Esophagus muscularis mucosa (tissue), 4 donors: ENCODE results near the gene MUC16. TPM values are rescaled to one million over a fixed set of nuclear protein-coding genes. Genes with fewer than 3 reads are reported as not detected.
"Not testable (repeated sequence)": the region's sequence is repeated elsewhere in the genome, so short reads cannot be mapped to it uniquely, and the experiment has no call there.

Experiments
- DNase-seq: peaks from one replicate; pipeline ENCODE4 v3.0.0-alpha.2; 2017; ENCODE audit errors: extremely low spot score
- H3K27ac ChIP-seq, 4 donors: fragments of 200-600 bp; sonication (generic); replicated peaks in 1 of 4; 1 replicate in 3 of 4; 2 replicates in 1 of 4; pipeline ENCODE4 v1.5.1; 2016 to 2019; ENCODE audit warnings: mild to moderate bottlenecking in 1 of 4
- H3K27me3 ChIP-seq, 4 donors: fragments of 200-600 bp; sonication (generic); one replicate each; pipeline versions ENCODE4 v1.5.1 to v1.6.0; 2016 to 2019
- H3K36me3 ChIP-seq, 4 donors: fragments of 200-600 bp; sonication (generic); one replicate each; pipeline ENCODE4 v1.5.1; 2016 to 2019
- H3K4me1 ChIP-seq, 4 donors: fragments of 200-600 bp; sonication (generic); one replicate each; pipeline ENCODE4 v1.5.1; 2016 to 2019
- H3K4me3 ChIP-seq, 4 donors: fragments of 200-600 bp; sonication (generic); 1 replicate in 2 of 4; 2 replicates in 2 of 4; pipeline ENCODE4 v1.5.1; 2016 to 2019; ENCODE audit warnings: mild to moderate bottlenecking in 4 of 4, moderate library complexity in 1 of 4
- H3K9me3 ChIP-seq, 4 donors: fragments of 200-600 bp; sonication (generic); 1 replicate in 3 of 4; 2 replicates in 1 of 4; pipeline ENCODE4 v1.5.1; 2016 to 2019
- CTCF ChIP-seq, 3 experiments: fragments of 200-600 bp in 2 of 3; fragments of 450-650 bp in 1 of 3; sonication (generic) in 2 of 3; IDR thresholded peaks; one replicate each; pipeline ENCODE4 v1.5.1; 2017 to 2019; ENCODE audit warnings: antibody characterized with exemption in 3 of 3, mild to moderate bottlenecking in 2 of 3, moderate library complexity in 1 of 3
- EP300 ChIP-seq: sonication (generic); formaldehyde crosslinking; IDR thresholded peaks from one replicate; pipeline ENCODE4 v1.6.1; 2017; ENCODE audit warnings: antibody characterized with exemption
- POLR2A ChIP-seq: fragments of 450-650 bp; IDR thresholded peaks from one replicate; pipeline ENCODE4 v1.6.1; 2017; ENCODE audit warnings: antibody characterized with exemption, moderate library complexity, mild to moderate bottlenecking, low read depth
- POLR2AphosphoS5 ChIP-seq, 2 donors: sonication (generic); formaldehyde crosslinking; IDR thresholded peaks; one replicate each; pipeline ENCODE4 v1.6.1; 2017; ENCODE audit warnings: antibody characterized with exemption in 2 of 2
- WGBS: methylation state at CpG from one replicate; pipeline ENCODE4 v1.1.5; 2018; 5-methylcytosine and 5-hydroxymethylcytosine counted together
- intact Hi-C: fragments of 100-400 bp; cut with DNase I; formaldehyde crosslinking; loops from one replicate; pipeline ENCODE4 v1.15.1; 2023
- total RNA-seq, 4 donors: library from RNA; depleted of rRNA; stranded (reverse); fragments of >200 nt; gene quantifications; one replicate each; pipeline versions ENCODE4 v1.1.0 to v1.2.1, GENCODE V29; 2016

MUC16 gene
- total RNA-seq, 4 donors from 2014 or later: under 0.01 TPM; not detected in 1

GRCh38 chr19:9054207-9054606 lies 44.0 kb upstream of the MUC16 start:
- 86% methylated on average over 8 of the region's 8 CpGs for WGBS

DNA sequence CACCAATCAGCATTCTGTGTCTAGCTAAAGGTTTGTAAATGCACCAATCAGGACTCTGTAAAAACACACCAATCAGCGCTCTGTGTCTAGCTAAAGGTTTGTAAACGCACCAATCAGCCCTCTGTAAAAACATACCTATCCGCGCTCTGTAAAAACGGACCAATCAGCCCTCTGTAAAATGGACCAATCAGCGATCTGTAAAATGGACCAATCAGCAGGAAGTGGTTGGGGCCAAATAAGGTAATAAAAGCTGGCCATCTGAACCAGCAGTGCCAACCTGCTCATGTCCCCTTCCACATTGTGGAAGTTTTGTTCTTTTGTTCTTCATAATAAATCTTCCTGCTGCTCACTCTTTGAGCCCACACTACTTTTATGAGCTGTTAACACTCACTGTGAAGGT lies 43.5 kb upstream of the MUC16 start:
- H3K9me3 ChIP-seq, intact Hi-C loops, H3K4me1 ChIP-seq, H3K27ac ChIP-seq, DNase-seq, H3K4me3 ChIP-seq, H3K27me3 ChIP-seq, H3K36me3 ChIP-seq: not testable (repeated sequence)
- WGBS: 92% methylated on average over 6 of the region's 6 CpGs

More at GRCh38 chr19:9054207-9054606, 44.0 kb upstream of the MUC16 start:
- intact Hi-C loops: no loop called here
- Histone ChIP-seq H3K9me3 (no peaks in the 10 kb centered on the region), H3K4me3 (no peak overlapping the region), H3K36me3 (no peaks in the 10 kb centered on the region), H3K4me1 (peaks cover 0 to 1% (median 0%) of the 10 kb centered on the region in 4 donors), H3K27ac (no peak overlapping the region), H3K27me3 (no peaks in the 10 kb centered on the region)
- no peak for TF ChIP-seq POLR2A
- no peak for TF ChIP-seq CTCF (IDR thresholded peaks at IDR 0.05)
- TF ChIP-seq EP300: no peak
- no peak for TF ChIP-seq POLR2AphosphoS5 (IDR thresholded peaks at IDR 0.05)
- no peak for DNase-seq

DNA sequence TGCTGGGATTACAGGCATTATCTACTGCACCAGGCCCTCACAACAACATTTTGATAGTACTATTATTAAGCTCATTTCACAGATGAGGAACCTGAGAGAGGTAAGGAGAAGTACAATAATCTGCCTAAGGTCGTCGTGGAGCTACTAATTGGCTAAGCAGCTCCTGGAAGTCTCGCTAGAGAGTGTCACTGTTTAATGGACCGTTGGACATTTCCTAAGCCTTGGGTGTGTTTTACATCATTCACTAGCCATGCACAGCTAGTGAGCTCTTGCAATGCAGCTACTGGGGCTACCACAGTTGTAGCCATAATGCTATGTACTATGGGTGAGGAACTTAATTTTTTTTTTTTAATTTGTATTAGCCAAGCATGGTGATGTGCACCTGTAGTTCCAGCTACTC lies 42.7 kb upstream of the MUC16 start:
- Histone ChIP-seq H3K4me3 (no peak overlapping the region), H3K4me1 (no peaks in the 10 kb centered on the region), H3K36me3 (no peaks in the 10 kb centered on the region), H3K27me3 (no peaks in the 10 kb centered on the region), H3K27ac (no peak overlapping the region), H3K9me3 (no peaks in the 10 kb centered on the region)
- intact Hi-C loops: no loop called here
- TF ChIP-seq POLR2AphosphoS5 (IDR thresholded peaks at IDR 0.05) (no peak), CTCF (IDR thresholded peaks at IDR 0.05) (no peak), POLR2A (no peak), EP300 (no peak)
- no peak for DNase-seq
- WGBS: 84% methylated on average over 4 of the region's 4 CpGs

DNA sequence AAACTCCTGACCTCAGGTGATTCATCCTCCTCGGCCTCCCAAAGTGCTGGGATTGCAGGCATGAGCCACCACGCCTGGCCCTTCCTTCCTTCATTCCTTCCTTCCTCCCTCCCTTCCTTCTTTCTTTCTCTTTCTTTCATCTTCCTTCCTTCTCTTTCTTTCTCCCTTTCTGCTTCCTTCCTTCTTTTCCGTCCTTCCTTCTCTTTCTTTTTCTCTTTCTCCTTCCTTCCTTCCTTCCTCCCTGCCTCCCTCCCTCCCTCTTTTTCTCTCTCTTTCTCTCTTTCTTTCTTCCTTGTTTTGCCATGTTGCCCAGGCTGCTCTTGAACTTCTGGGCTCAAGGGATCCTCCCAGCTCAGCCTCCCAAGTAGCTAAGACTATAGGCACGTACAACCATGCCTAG lies 36.5 kb upstream of the MUC16 start:
- Histone ChIP-seq H3K4me3 (no peak overlapping the region), H3K4me1 (no peaks in the 10 kb centered on the region), H3K27me3 (peaks cover 0 to 6% (median 0%) of the 10 kb centered on the region in 4 donors), H3K27ac (no peak overlapping the region), H3K9me3 (no peaks in the 10 kb centered on the region), H3K36me3 (no peaks in the 10 kb centered on the region)
- WGBS: 61% methylated on average over 4 of the region's 4 CpGs
- intact Hi-C loops: no loop called here
- DNase-seq: no peak
- TF ChIP-seq CTCF (IDR thresholded peaks at IDR 0.05): no peak
- no peak for TF ChIP-seq POLR2AphosphoS5 (IDR thresholded peaks at IDR 0.05)
- TF ChIP-seq EP300: no peak
- TF ChIP-seq POLR2A: no peak

- H3K36me3 ChIP-seq: no peaks in the 10 kb centered on the region
- no peaks in the 10 kb centered on the region for H3K4me1 ChIP-seq
- intact Hi-C loops: no loop called here
- WGBS: 74% methylated on average over 3 of the region's 3 CpGs
- H3K9me3 ChIP-seq: no peaks in the 10 kb centered on the region
- H3K27ac ChIP-seq: no peak overlapping the region
- no peak overlapping the region for H3K4me3 ChIP-seq
- no peak for DNase-seq
- peaks cover 0 to 6% (median 0%) of the 10 kb centered on the region in 4 donors for H3K27me3 ChIP-seq
- TF ChIP-seq POLR2A (no peak), POLR2AphosphoS5 (IDR thresholded peaks at IDR 0.05) (no peak), EP300 (no peak), CTCF (IDR thresholded peaks at IDR 0.05) (no peak)
Observed at GRCh38 chr19:9044449-9044848, 34.2 kb upstream of the MUC16 start.
